Measurements from ENCODE around the gene ARID1A. TPM values are rescaled to one million over a fixed set of nuclear protein-coding genes. Genes with fewer than 3 reads are reported as not detected.

Gene ARID1A
- total and polyA plus RNA-seq, 11 donors, result 14.1 to 73.9 (median 45.3) TPM

- 85 to 92% (median 88%) methylated on average over 2 of the region's 2 CpGs for WGBS, 4 donors
- intact Hi-C loops (cut with DNase I), result loop anchor here in 2 of 10 donors (5.0 kb wide), 1 partner anchor 88 kb away; no protein-coding TSS in a partner anchor
- TF ChIP-seq POLR2A (IDR thresholded peaks at IDR 0.05), result no peak
- TF ChIP-seq, protein P1, sequence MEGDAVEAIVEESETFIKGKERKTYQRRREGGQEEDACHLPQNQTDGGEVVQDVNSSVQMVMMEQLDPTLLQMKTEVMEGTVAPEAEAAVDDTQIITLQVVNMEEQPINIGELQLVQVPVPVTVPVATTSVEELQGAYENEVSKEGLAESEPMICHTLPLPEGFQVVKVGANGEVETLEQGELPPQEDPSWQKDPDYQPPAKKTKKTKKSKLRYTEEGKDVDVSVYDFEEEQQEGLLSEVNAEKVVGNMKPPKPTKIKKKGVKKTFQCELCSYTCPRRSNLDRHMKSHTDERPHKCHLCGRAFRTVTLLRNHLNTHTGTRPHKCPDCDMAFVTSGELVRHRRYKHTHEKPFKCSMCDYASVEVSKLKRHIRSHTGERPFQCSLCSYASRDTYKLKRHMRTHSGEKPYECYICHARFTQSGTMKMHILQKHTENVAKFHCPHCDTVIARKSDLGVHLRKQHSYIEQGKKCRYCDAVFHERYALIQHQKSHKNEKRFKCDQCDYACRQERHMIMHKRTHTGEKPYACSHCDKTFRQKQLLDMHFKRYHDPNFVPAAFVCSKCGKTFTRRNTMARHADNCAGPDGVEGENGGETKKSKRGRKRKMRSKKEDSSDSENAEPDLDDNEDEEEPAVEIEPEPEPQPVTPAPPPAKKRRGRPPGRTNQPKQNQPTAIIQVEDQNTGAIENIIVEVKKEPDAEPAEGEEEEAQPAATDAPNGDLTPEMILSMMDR (IDR thresholded peaks at IDR 0.05), result no peak
- Histone ChIP-seq H3K4me1 (peaks cover 0 to 45% (median 25%) of the 10 kb centered on the region in 12 donors), H3K9me3 (no peaks in the 10 kb centered on the region), H3K36me3 (no peaks in the 10 kb centered on the region), H3K4me3 (no peak overlapping the region), H3K27ac (peak overlapping the region in 1 of 12 donors; percentile 95), H3K27me3 (no peaks in the 10 kb centered on the region)
- ATAC-seq (no peak), DNase-seq (no peak)
Observed at GRCh38 chr1:26690157-26690556, 5.7 kb upstream of the ARID1A start.

DNA sequence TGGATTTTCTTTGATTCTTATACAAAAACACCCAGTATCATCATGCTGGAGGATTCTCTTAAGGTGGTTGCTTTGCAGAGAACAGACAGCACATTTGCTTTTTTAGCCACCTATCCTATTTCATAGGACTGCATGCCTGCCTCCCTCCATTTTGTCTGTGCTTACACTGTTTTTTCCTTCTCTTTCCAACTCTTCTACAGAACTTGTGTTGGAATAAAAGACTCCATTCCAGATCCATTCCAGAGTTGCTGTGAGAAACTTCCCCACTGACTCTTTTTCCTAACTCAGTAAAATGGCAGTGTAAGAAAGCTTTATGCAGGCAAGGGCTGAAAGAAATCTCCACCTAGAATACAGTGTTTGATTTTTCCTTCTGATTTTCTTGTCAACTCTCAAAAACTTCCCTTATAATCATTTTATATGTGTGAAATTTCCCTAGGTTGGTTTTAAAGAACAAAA is 5.2 kb upstream of the ARID1A start:
- peaks cover 0 to 45% (median 26%) of the 10 kb centered on the region in 12 donors for H3K4me1 ChIP-seq
- H3K27me3 ChIP-seq, result peaks cover 0 to 4% (median 0%) of the 10 kb centered on the region in 9 donors
- intact Hi-C loops (cut with DNase I), result loop anchor here in 2 of 10 donors (5.0 kb wide), 1 partner anchor 88 kb away; no protein-coding TSS in a partner anchor
- ATAC-seq, result no peak
- DNase-seq, result no peak
- no peak overlapping the region for H3K4me3 ChIP-seq
- TF ChIP-seq, protein P1 (IDR thresholded peaks at IDR 0.05), result no peak
- TF ChIP-seq POLR2A (IDR thresholded peaks at IDR 0.05), result no peak
- no peaks in the 10 kb centered on the region for H3K9me3 ChIP-seq
- no peaks in the 10 kb centered on the region for H3K36me3 ChIP-seq
- H3K27ac ChIP-seq, result peak overlapping the region in 1 of 12 donors; percentile 95

DNA sequence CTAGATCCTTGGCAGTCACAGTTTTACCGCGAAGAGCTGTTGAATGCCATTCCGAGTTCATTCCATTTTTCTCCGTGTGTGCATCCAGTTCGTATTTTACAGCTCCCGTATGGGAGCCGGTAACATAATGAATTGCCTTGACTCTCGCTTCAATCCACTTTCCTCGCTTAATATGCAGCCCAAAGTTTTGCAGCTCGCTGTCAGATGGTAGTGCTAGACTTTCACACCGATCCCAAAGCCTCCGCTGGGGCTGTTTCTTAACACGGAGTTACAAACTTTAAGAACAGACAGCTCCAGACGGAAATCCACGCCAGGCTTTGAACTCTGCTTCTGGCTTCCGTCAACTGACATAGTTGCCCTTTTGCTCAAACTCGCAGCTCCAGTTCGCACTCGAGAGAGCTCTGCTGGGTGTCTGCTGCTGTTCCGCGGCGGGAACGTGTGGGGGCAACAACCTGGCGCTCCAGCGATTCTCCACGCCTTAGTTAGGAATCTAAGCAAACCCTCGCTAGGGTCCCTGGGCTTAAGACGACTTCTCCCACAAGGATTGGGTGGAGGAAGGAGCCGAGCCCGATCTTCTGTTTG is 3.5 kb upstream of the ARID1A start:
- Histone ChIP-seq H3K27me3 (peaks cover 0 to 4% (median 0%) of the 10 kb centered on the region in 9 donors), H3K36me3 (no peaks in the 10 kb centered on the region), H3K9me3 (no peaks in the 10 kb centered on the region), H3K27ac (peak overlapping the region; percentile 89 to 98 (median 96)), H3K4me3 (peak overlapping the region; percentile 40 to 95 (median 59)), H3K4me1 (peaks cover 0 to 45% (median 26%) of the 10 kb centered on the region in 12 donors)
- 0 to 1% (median 0%) methylated on average over 18 to 30 of the region's 30 CpGs for whole genome bisulfite sequencing, 4 donors
- intact Hi-C loops (cut with DNase I), result loop anchor here in 8 of 10 donors (1.0 to 5.0 kb wide), 4 partner anchors 90 to 96 kb away; partner anchors contain the start of gene PIGV (in 1 of the 8)
- DNase-seq (peak; percentile 87 to 90 (median 87)), ATAC-seq (peak; percentile 51 to 74 (median 64))
- TF ChIP-seq, protein P1 (IDR thresholded peaks at IDR 0.05), result peak in 6 of 12 donors; percentile 3 to 36 (median 18)
- peak in 1 of 2 donors; percentile 41 for TF ChIP-seq POLR2A (IDR thresholded peaks at IDR 0.05)

GRCh38 chr1:26692793-26693490 is 2.9 kb upstream of the ARID1A start:
- intact Hi-C loops (cut with DNase I), result loop anchor here in 8 of 10 donors (1.0 to 5.0 kb wide), 4 partner anchors 91 to 96 kb away; partner anchors contain the start of gene PIGV (in 1 of the 8)

More at GRCh38 chr1:26692793-26693490, 2.9 kb upstream of the ARID1A start:
- ATAC-seq (peak; percentile 66 to 80 (median 70)), DNase-seq (peak; percentile 94 to 96 (median 95))
- no peaks in the 10 kb centered on the region for H3K9me3 ChIP-seq
- peaks cover 0 to 45% (median 26%) of the 10 kb centered on the region in 12 donors for H3K4me1 ChIP-seq
- peak overlapping the region; percentile 89 to 98 (median 96) for H3K27ac ChIP-seq
- peaks cover 0 to 4% (median 0%) of the 10 kb centered on the region in 9 donors for H3K27me3 ChIP-seq
- H3K36me3 ChIP-seq, result no peaks in the 10 kb centered on the region
- H3K4me3 ChIP-seq, result peak overlapping the region; percentile 40 to 95 (median 59)
- WGBS, 4 donors, result 0 to 1% (median 0%) methylated on average over 19 to 34 of the region's 34 CpGs
- TF ChIP-seq POLR2A (IDR thresholded peaks at IDR 0.05), result peak in 1 of 2 donors; percentile 36
- TF ChIP-seq, protein P1 (IDR thresholded peaks at IDR 0.05), result peak in 1 of 12 donors; percentile 4

Data from heart left ventricle (tissue), 16 donors.